Activated naive CD4-positive, alpha-beta T cell treated with Interleukin-2 at 50 U/mL for 16 hours (primary cell): ENCODE results near the gene ADD1.

ENCODE experiments used
- DNase-seq: peaks from one replicate; pipeline ENCODE4 v3.0.0-alpha.2; 2020

ADD1 gene

GRCh38 chr4:2862528-2862927, 18.9 kb downstream of the ADD1 start:
- no peak for DNase-seq

- no peak for DNase-seq
Observed at GRCh38 chr4:2863649-2864048, 20.0 kb downstream of the ADD1 start.

GRCh38 chr4:2865196-2865780, 21.6 kb downstream of the ADD1 start:
- no peak for DNase-seq

DNA sequence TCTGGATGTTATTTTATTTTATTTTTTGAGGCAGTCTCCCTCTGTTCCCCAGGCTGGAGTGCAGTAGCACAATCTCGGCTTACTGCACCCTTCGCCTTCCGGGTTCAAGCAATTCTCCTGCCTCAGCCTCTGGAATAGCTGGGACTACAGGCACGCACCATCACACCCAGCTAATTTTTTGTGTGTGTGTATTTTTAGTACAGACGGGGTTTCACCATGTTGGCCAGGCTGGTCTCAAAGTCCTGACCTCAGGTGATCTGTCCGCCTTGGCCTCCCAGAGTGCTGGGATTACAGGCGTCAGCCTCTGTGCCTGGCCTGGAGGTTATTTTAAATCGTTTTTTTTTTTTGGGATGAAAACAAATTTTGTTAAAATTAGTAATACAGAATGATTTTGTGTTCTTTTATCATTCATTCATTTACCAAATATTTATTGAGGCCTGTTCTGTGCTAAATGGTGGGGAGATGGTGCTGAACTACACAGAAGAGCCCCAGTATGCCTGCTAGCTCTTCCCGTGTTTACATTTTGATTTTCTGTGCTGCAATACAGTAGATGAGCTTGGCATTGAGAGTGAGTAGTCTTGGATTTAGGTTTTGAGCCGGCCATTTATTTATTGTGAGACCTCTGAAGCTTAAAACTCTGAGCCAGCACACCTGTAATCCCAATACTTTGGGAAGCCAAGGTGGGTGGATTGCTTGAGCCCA, 22.7 kb downstream of the ADD1 start:
- no peak for DNase-seq

- DNase-seq = no peak
Observed at GRCh38 chr4:2866891-2867290, 23.2 kb downstream of the ADD1 start.

DNA sequence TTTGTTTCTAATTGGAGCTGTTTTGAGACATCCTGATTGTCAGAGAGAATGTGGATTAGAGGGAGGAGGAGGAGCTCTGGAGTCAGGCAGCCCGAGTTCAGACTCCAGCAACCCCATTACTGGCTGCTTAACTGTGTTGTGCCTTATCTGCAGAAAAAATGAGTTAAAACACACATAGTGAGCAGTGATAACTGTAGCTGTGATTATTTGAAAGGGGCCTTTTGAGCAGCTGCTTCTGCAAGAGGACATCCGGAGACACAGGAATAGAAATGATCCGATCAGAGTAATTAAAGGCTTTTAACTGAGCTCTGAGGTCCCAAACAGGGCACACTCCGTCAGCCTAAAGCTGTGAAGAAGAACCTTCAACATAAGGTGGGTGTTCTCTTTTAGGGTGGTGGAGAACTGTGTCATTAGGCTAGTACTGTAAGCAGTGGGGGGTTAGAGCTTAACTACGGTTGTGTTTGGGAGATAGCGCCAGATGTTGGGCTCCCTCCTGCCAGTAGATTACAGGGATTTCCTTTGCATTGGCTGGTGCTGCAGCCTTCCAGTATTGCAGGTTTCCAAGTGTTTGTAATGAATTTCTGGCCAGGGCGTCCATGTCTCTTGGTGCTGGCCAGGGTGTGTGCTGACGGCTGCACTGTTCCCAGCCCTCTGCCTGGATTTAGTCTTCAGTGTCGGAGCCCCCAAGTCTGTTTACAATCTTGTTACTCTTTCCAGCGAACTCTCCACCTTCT, 24.3 kb downstream of the ADD1 start:
- no peak for DNase-seq

DNA sequence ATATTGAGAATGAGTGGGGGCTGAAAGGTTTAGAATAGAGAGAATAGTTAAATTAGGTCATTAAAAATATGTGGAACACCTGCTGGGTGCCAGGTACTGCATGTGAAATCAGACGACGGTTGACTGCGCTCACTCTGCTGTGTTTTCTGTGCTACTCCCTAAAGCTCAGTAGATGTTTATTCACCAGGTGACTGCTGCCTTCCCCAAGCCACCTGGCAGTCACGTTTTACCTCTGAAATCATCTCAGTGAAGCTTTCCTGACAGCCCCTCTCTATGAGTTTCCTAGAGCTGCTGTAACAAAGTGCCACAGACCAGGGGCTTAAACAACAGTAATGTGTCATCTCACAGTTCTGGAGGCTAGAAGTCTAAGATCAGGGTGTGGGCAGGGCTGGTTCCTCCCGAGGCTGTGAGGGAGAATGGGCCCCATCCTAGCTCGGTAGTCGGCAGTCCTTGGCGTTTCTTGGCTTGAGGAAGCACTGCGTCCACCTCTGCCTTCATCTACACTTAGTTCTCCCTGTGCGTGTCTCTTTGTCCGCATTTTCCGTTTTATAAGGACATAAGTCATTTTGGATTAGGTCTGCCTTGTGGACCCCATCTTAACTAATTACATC, 25.3 kb downstream of the ADD1 start:
- DNase-seq = no peak

- DNase-seq = no peak
Observed at GRCh38 chr4:2869659-2870058, 26.0 kb downstream of the ADD1 start.

DNA sequence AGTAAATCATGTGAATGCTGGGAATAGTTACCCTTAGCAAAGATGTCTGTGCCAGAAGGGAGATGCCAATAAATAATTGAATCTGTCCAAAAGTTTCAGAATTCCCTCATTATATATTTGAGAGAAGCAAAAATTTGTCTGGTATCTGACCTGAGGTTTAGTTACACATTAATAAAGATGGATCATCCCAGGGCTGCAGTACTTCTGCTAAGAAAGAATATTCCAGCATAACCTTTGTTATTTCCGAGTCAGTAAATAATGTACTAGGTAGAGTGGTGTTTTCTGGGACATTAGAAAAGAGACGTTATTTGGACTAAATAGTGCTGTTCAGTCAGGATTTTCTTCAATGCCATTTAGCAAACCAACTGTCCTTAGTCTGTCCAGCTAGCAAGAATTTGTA, 26.4 kb downstream of the ADD1 start:
- DNase-seq = no peak

DNA sequence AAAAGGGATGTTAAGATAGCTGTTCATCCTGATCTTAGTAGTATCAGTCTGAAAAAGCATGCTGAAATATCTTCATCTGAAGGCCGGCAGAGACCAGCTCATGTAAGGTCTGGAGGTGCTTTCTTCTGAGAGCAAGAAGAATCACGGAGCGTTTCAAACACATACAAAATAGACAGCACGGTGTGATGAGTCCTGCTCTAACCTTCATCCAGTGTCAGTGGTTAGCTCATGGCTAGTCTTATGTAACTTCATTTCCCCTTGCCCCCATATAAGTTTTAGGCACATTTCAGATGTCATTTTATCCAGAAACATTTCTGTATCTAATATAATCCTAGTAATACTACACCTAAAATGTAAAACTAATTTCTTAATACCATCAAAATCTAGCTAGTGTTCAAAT, 27.8 kb downstream of the ADD1 start:
- no peak for DNase-seq

DNA sequence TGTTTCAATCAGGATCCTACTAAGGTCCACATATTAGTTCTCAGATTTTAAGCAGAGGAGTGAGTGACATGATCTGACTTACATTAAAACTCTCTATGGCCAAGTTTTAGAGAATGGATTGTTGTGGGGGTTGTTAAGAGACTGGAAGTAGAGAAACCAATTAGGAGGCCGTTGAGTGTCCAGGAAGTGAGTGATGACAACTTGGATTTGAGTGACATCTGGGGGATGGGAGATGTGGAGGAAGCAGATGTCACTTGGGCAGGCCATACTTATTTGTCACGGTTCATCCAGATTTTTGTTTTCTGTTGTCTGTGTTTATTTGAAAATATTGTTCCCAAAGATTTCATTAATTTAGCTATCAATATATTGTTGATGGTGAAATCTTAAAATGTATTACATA, 28.3 kb downstream of the ADD1 start:
- no peak for DNase-seq

GRCh38 chr4:2873329-2873728, 29.7 kb downstream of the ADD1 start:
- no peak for DNase-seq

DNA sequence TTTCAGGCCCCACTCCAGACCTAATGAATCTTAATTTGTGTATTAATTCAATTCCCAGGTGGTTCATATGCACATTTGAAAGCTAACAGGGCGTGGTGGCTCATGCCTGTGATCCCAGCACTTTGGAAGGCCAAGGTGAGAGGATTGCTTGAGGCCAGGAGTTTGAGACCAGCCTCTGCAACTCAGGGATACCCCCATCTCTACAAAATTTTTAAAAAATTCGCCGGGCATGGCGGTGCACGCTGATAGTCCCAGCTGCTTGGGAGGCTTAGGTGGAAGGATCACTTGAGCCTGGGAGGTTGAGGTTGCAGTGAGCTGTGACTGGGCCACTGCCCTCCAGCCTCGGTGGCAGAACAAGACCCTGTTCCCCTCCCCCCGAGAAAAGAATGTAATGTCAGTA, 31.2 kb downstream of the ADD1 start:
- no peak for DNase-seq

DNA sequence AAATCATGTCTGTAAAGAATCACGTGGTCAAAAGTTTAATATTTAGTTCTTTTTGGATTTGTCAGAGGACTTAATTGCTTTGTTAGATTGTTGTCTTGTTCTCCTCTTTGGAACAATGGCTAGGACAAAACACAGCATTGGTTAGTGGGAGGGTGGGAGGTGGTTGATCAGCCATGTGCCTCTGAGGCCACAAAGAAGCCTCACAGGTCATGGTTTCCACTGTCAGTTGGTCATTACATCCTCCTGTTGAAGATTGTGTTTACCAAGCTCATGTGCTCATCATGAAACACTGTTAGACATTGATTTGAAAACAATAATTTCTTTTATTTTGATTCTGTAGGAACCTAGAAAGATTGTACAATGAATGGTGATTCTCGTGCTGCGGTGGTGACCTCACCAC, 31.9 kb downstream of the ADD1 start:
- DNase-seq = no peak

- DNase-seq = peak; percentile 17
Observed at GRCh38 chr4:2878346-2878745, 34.7 kb downstream of the ADD1 start.

- DNase-seq = no peak
Observed at GRCh38 chr4:2879026-2879425, 35.4 kb downstream of the ADD1 start.

DNA sequence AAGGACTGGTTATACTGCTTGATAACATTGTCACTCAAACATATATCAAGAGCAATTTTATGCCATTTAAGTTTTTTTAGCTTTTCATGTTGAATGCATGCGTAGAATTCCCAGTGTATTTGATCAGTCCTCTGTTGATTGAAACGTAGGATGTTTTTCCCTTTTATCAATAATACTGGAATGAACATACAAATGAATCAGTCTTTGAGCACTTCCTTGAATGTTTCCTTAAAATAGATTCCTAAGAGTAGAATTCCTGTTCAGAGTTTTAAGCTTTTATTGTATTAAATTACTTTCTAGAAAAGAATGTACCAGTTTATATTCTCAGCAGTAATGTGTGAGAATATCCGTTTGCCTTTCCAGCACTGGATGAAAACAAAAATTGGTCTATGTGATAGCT, 37.8 kb downstream of the ADD1 start:
- DNase-seq = no peak

DNA sequence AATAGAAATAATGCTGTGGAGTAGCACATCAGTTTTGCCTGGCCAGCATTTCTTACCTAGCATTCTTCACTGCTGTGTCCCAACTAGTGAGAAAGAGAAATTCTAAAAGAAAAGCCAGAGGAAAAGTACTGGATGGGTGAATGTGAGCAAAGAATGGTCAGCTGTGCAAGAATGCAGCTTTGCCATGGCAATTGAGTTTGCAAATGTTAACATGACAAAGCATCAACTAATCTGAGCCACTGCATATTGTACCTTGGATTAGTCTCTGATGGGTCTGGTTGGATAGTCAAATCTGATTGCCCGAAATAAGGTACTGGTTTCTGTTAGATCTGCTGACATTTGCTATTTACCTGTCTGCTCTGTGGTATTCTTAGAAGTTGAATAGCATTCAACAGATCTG, 38.7 kb downstream of the ADD1 start:
- no peak for DNase-seq

DNA sequence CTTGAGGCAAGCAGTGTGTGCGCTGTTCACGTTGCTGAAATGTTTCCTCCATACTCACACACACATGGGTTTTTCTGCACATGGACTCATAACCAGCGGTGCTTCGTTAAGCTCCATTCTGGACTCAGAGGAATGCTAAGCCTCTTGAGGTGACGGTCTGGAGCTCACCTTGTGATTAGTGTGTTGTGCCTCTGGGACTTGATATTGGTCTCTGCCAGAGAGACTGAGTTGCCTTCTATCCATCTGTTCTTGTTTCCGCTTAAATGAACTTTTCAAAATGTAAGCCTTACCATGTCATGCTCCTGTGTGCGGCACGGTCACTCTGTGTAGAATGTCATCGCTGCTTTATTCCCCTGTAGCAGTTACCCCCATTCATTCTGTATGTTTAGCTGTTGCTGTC, 42.5 kb downstream of the ADD1 start:
- no peak for DNase-seq

- DNase-seq = no peak
Observed at GRCh38 chr4:2886622-2887021, 43.0 kb downstream of the ADD1 start.

DNA sequence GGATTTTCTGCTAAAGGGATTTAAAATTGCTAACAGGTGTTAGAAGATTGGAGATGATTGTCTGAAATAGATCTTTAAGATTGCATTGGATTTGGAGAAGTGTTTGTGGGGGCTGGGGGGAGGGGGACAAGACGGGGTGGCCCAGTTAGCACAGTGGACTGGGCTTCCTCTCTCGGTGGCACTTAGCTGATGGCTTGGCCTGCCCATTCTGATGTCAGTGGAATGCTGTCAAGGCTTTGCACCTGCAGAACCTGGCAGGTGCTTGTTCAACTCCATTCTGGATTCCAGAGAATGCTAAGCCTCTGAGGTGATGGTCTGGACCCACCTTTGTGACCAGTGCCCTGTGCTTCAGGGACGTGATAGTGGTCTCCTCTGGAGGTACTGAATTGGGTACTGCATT, 43.7 kb downstream of the ADD1 start:
- DNase-seq = no peak

DNA sequence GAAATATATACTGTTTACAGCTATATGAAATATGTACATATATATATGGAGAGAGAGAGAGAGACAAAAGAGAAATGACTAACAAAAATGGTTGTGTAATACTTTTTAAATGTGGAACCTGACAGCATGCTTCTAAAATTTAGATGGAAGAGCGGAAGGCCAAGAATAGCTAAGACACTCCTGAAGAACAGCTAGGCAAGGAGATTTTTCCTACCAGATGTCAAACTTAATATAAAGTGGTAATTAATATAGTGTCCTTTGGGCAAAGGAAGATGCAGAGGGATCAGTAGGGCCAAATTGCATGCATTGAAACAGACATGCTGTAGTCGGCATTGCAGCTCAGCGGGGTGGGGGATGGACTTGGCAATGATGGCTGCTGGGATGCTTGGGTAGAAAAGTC, 45.2 kb downstream of the ADD1 start:
- DNase-seq = no peak

DNA sequence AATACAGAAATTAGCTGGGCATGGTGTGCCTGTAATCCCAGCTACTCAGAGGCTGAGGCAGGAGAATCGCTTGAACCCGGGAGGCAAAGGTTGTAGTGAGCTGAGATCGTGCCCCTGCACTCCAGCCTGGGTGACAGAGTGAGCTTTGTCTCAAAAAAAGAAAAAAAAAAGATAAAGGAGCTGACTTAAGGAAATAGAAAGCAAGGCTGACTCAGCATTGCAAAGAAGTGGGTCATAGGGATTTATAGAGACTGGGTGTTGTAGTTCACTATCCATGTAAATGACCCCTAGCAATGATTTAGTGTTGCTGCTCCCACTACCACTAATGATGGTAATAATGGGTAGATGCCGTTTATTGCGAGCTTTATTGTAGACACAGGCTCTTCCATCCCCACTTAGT, 47.6 kb downstream of the ADD1 start:
- DNase-seq = no peak

- DNase-seq = no peak
Observed at GRCh38 chr4:2893772-2894171, 50.1 kb downstream of the ADD1 start.
